Pancreas (tissue), 10 donors: ENCODE measurements around the gene DUOX1. TPM values are rescaled to one million over a fixed set of nuclear protein-coding genes. Genes with fewer than 3 reads are reported as not detected.

Experiments
- ATAC-seq, 4 donors: fragments of 200-7000 bp; cut with Tn5 transposase; one replicate each; pipeline versions ENCODE4 v1.8.0 to v1.9.1; 2020; ENCODE audit warnings: mild to moderate bottlenecking in 4 of 4, moderate library complexity in 4 of 4
- DNase-seq, 6 donors: peaks; one replicate each; pipeline ENCODE4 v3.0.0-alpha.2; 2020
- FAIRE-seq: peaks from 2 replicates; lab custom pipeline; 2012; peaks lifted over from hg19 to GRCh38; lab: Jason Lieb, UNC
- H3K27ac ChIP-seq, 4 donors: fragments of 200-600 bp; sonication (generic); 1 replicate in 3 of 4; 2 replicates in 1 of 4; pipeline versions ENCODE4 v1.5.0 to v1.8.0; 2020
- H3K27me3 ChIP-seq, 4 donors: fragments of 200-600 bp; one replicate each; pipeline ENCODE4 v1.8.0; 2021
- H3K36me3 ChIP-seq, 3 donors: fragments of 200-600 bp; sonication (generic) in 1 of 3; one replicate each; pipeline versions ENCODE4 v1.5.0 to v1.8.0; 2020 to 2021
- H3K4me1 ChIP-seq, 3 donors: fragments of 200-600 bp; one replicate each; pipeline ENCODE4 v1.8.0; 2021
- H3K4me3 ChIP-seq, 4 donors: fragments of 200-600 bp; sonication (generic) in 2 of 4; one replicate each; pipeline versions ENCODE4 v1.5.0 to v1.8.0; 2020 to 2021
- H3K9me3 ChIP-seq, 4 donors: fragments of 200-600 bp; one replicate each; pipeline ENCODE4 v1.8.0; 2021
- CTCF ChIP-seq, 4 donors: fragments of 200-600 bp; sonication (generic) in 3 of 4; IDR thresholded peaks; one replicate each; pipeline versions ENCODE4 v1.5.0 to v1.8.0; 2021; ENCODE audit warnings: antibody characterized with exemption in 4 of 4
- WGBS, 2 donors: extraction: QIAGEN DNeasy Blood & Tissue Kit; methylation state at CpG; one replicate each; pipeline ENCODE4 v1.1.7; 2013; 5-methylcytosine and 5-hydroxymethylcytosine counted together
- intact Hi-C, 3 donors: fragments of 100-400 bp; cut with DNase I; formaldehyde crosslinking; loops; one replicate each; pipeline versions ENCODE4 v1.11.1 to v1.14.2; 2022
- polyA plus RNA-seq, 2 donors: library from polyadenylated mRNA; stranded (reverse); fragments of 200-250 nt; gene quantifications; one replicate each; pipeline ENCODE4 v1.2.3, GENCODE V29; 2013
- total RNA-seq, 6 donors: library from RNA; stranded (reverse); fragmentation: NEBNext Ultra II Directional in 4 of 6; extraction: Animal tissue kit (Norgen Biotek cat#: 25700) in 4 of 6; gene quantifications; one replicate each; pipeline versions ENCODE4 v1.2.1 to v1.2.4, GENCODE V29; 2021 to 2023
- donor health status: healthy with polysubstance abuse.
- donor health status: DM: no; HTN: no; CAD: no; lungs with moderate emphysema.
- donor health status: DM: no; HTN: no; CAD: no.
- donor health status: control.
- donor health status: control.
- donor health status: Bipolar disorder and iron deficiency.
- donor health status: DM: yes; HTN: yes; CAD: no.
- donor health status: DM: no; HTN: no; CAD: no.
- donor health status: DM: no; HTN: no; CAD: no.
- donor health status: DM: yes; HTN: yes; CAD: no.

Gene DUOX1
- total and polyA plus RNA-seq, 8 donors, result 0.14 to 0.97 (median 0.42) TPM

- no peak overlapping the region for H3K4me3 ChIP-seq
- no peaks in the 10 kb centered on the region for H3K27me3 ChIP-seq
- 39 to 57% methylated on average over 1 of the region's 1 CpG for WGBS, 2 donors
- no peaks in the 10 kb centered on the region for H3K9me3 ChIP-seq
- no peak for ATAC-seq
- no peak for TF ChIP-seq CTCF (IDR thresholded peaks at IDR 0.05)
- H3K36me3 ChIP-seq, result no peaks in the 10 kb centered on the region
- no peak for DNase-seq
- H3K4me1 ChIP-seq, result no peaks in the 10 kb centered on the region
- no peak for FAIRE-seq
- no peak overlapping the region for H3K27ac ChIP-seq
- intact Hi-C loops, result no loop called here
Measured at GRCh38 chr15:45182996-45183395, 53.2 kb downstream of the DUOX1 start.

- Histone ChIP-seq H3K4me3 (no peak overlapping the region), H3K4me1 (peaks cover 0 to 2% (median 0%) of the 10 kb centered on the region in 3 donors), H3K9me3 (no peaks in the 10 kb centered on the region), H3K36me3 (no peaks in the 10 kb centered on the region), H3K27me3 (no peaks in the 10 kb centered on the region), H3K27ac (no peak overlapping the region)
- DNase-seq (peak in 1 of 6 donors; percentile 26), FAIRE-seq (no peak), ATAC-seq (no peak)
- TF ChIP-seq CTCF (IDR thresholded peaks at IDR 0.05), result no peak
- intact Hi-C loops, result no loop called here
- WGBS, 2 donors, result 80 to 92% methylated on average over 2 of the region's 2 CpGs
Measured at GRCh38 chr15:45183511-45183910, 53.7 kb downstream of the DUOX1 start.

- Histone ChIP-seq H3K9me3 (no peaks in the 10 kb centered on the region), H3K36me3 (no peaks in the 10 kb centered on the region), H3K4me3 (no peak overlapping the region), H3K27me3 (no peaks in the 10 kb centered on the region), H3K27ac (no peak overlapping the region), H3K4me1 (peaks cover 0 to 3% (median 0%) of the 10 kb centered on the region in 3 donors)
- no peak for TF ChIP-seq CTCF (IDR thresholded peaks at IDR 0.05)
- 80 to 89% methylated on average over 9 of the region's 9 CpGs for WGBS, 2 donors
- ATAC-seq, result no peak
- FAIRE-seq, result no peak
- DNase-seq, result peak in 1 of 6 donors; percentile 19
- intact Hi-C loops, result no loop called here
Measured at GRCh38 chr15:45184562-45185041, 54.8 kb downstream of the DUOX1 start.

GRCh38 chr15:45185069-45185779, 55.4 kb downstream of the DUOX1 start:
- no peaks in the 10 kb centered on the region for H3K27me3 ChIP-seq
- peaks cover 0 to 3% (median 0%) of the 10 kb centered on the region in 3 donors for H3K4me1 ChIP-seq
- H3K36me3 ChIP-seq, result no peaks in the 10 kb centered on the region
- FAIRE-seq (no peak), ATAC-seq (no peak), DNase-seq (no peak)
- no peak overlapping the region for H3K27ac ChIP-seq
- 85 to 93% methylated on average over 3 of the region's 3 CpGs for WGBS, 2 donors
- no peak for TF ChIP-seq CTCF (IDR thresholded peaks at IDR 0.05)
- no peaks in the 10 kb centered on the region for H3K9me3 ChIP-seq
- intact Hi-C loops, result no loop called here
- H3K4me3 ChIP-seq, result no peak overlapping the region
